Measurements from ENCODE around the gene MLF2. TPM values are rescaled to one million over a fixed set of nuclear protein-coding genes. Genes with fewer than 3 reads are reported as not detected.
A peak's percentile ranks its signal among the peaks of the same experiment; 100 is the strongest.

MLF2 gene
- total RNA-seq, 1 donor from 2014 or later = 163 TPM

DNA sequence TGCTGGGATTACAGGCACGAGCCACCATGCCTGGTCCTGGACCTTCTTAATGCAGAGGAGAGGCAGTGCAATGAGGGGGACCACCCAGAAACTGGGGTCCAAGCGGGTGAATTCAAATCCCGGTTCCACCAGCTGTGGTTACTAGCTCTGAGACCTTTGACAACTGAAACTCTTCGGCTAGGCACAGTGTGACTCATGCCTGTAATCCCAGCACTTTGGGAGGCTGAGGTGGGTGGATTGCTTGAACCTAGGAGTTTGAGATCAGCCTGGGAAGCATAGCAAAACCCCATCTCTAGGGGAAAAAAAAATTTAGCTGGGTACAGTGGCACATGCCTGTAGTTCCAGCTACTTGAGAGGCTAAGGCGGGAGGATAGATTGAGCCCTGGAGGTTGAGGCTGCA is 31.4 kb upstream of the MLF2 start:
- Mint-ChIP-seq H3K4me3 (peak overlapping the region; percentile 38), H3K9me3 (no peaks in the 10 kb centered on the region), H3K27ac (peak overlapping the region; percentile 72), H3K27me3 (no peaks in the 10 kb centered on the region), H3K36me3 (ENCODE audit: low read depth) (no peaks in the 10 kb centered on the region), H3K4me1 (peaks cover 64% of the 10 kb centered on the region)
- no peak for DNase-seq
- intact Hi-C loops (cut with micrococcal nuclease) = no loop called here

DNA sequence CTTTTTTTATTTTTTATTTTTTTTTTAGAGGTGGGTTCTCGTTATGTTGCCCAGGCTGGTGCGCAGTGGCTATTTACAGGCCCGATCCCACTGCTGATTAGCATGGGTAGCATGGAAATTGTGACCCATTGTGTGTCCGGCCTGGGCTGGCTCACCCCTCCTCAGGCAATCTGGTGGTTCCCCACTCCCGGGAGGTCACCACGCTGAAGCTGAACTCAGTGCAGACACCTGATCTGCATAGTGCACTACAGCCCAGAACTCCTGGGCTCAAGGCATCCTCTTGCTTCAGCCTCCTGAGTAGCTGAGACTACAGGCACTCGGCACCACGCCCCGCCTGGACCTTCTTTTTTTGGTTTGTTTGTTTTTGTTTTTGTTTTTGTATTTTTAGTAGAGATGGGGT is 30.9 kb upstream of the MLF2 start:
- H3K4me1 Mint-ChIP-seq = peaks cover 64% of the 10 kb centered on the region
- intact Hi-C loops (cut with micrococcal nuclease) = no loop called here
- no peak for DNase-seq
- H3K9me3 Mint-ChIP-seq = no peaks in the 10 kb centered on the region
- peaks cover 1% of the 10 kb centered on the region for H3K36me3 Mint-ChIP-seq (ENCODE audit: low read depth)
- H3K27me3 Mint-ChIP-seq = no peaks in the 10 kb centered on the region
- H3K4me3 Mint-ChIP-seq = no peak overlapping the region
- H3K27ac Mint-ChIP-seq = peak overlapping the region; percentile 2

DNA sequence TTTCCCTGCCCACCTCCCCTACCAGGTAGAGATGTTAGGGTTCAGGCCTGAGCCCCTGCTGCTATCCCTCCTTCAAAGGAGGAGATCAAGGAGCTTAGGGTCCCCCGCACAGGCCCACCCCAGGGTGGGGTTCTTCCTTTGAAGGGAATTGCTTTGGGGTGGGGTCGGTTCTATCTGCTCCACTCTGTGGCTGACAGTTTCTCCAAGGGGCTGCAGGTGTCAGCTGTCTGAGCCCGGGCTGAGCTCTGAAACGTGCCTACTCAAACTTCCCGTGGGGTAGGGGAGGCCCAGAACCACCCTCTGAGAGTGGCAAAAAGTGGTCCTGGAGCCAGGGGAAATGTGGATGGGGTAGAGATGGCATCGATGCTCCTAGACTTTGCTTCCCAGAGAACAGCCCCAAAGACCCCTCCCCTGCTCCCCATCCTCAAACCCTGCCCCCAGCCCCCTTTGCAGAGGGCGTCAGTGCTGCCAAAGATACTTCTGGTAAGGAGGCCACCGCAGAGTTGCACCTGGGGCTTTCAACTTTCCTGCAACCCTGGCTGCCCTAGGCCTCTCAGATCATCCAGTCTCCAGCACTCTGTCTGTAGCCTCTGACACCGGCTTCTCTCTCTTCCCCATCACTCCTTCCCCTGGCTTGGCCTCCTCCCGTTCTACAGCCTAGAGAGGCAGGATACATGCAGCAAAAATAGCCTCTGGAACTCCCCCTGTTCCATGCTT is 30.1 kb upstream of the MLF2 start:
- H3K36me3 Mint-ChIP-seq (ENCODE audit: low read depth) = peaks cover 10% of the 10 kb centered on the region
- no peak for DNase-seq
- H3K9me3 Mint-ChIP-seq = no peaks in the 10 kb centered on the region
- peak overlapping the region; percentile 48 for H3K27ac Mint-ChIP-seq
- H3K27me3 Mint-ChIP-seq = no peaks in the 10 kb centered on the region
- H3K4me1 Mint-ChIP-seq = peaks cover 66% of the 10 kb centered on the region
- peak overlapping the region; percentile 52 for H3K4me3 Mint-ChIP-seq
- intact Hi-C loops (cut with micrococcal nuclease) = no loop called here

DNA sequence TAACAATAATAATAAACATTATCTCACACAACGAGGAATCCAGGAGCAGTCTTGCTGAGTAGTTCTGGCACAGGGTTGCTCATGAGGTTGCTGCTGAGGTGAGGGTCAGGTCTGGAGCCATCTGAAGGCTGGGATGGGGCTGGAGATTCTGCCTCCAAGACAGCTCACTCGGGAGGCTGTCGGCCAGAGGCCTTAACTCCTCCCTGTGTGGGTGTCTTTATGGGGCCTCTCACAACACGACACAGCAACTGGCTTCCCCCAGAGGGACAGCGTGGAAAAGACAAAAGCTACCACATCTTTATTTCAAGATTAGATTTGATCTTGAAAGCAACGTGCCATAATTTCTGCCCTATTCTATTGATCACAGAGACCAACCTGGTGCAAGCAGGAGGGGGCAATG is 29.2 kb upstream of the MLF2 start:
- no peaks in the 10 kb centered on the region for H3K27me3 Mint-ChIP-seq
- peaks cover 71% of the 10 kb centered on the region for H3K4me1 Mint-ChIP-seq
- H3K4me3 Mint-ChIP-seq = peak overlapping the region; percentile 25
- no peak for DNase-seq
- H3K36me3 Mint-ChIP-seq (ENCODE audit: low read depth) = peaks cover 18% of the 10 kb centered on the region
- no peaks in the 10 kb centered on the region for H3K9me3 Mint-ChIP-seq
- intact Hi-C loops (cut with micrococcal nuclease) = no loop called here
- H3K27ac Mint-ChIP-seq = peak overlapping the region; percentile 54

DNA sequence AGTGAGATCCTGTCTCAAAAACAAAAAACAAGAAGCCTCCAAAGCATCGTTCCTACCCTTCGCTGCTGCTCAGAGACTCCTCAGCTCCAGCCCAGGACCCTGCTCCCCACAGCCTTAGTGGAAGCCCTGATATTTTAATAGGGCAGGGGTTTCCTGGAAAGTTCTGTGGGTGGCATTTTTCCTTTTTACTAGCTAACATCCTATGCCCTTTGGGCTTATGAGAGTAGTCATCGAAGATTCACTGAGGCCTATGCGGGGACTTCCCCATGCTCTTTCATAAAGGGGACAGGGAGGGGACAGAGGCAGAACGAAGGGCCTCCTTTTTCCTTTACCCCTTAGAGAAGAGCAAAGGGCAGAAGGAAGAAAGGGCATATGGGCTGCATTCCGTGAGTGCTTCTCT is 27.6 kb upstream of the MLF2 start:
- DNase-seq = peak; percentile 75
- intact Hi-C loops (cut with micrococcal nuclease) = loop anchor here (1.0 kb wide), 2 partner anchors 8 to 9 kb away; partner anchors contain the start of genes CD4 and LAG3
- peak overlapping the region; percentile 68 for H3K4me3 Mint-ChIP-seq
- H3K9me3 Mint-ChIP-seq = no peaks in the 10 kb centered on the region
- H3K36me3 Mint-ChIP-seq (ENCODE audit: low read depth) = peaks cover 30% of the 10 kb centered on the region
- H3K27ac Mint-ChIP-seq = peak overlapping the region; percentile 88
- peaks cover 72% of the 10 kb centered on the region for H3K4me1 Mint-ChIP-seq
- no peaks in the 10 kb centered on the region for H3K27me3 Mint-ChIP-seq

DNA sequence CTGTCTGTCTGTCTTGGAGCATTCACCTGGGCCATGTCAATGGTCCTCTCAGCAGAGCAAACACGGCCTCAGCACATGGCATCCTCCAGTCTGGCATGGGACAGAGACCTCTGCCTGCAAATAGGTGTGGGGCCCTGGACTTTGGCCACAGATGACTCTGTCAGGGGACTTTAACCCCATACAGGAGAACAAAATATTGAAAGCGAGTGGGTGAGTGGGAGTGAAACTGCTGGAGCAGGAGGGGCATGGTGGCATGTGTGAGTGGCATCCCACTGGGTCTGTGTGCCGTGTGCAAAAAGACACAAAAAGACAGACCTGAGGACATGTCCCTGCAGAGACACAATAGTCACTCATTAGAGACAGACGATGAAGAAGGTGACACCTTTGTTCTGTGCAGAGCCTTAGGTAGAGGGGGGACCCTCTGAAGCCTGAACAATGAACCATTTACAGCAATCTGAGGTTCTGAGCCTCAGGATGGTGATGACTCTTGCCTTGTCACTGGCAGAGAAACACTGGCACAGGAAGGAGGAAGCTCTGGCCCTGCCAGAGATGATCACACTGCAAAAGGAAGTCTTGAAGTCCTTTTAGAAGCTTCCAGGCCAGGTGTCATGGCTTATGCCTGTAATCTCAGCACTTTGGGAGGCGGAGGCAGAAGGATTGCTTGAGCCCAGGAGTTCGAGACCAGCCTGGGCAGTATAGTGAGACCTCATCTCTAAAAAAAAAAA is 26.9 kb upstream of the MLF2 start:
- DNase-seq = peak; percentile 72
- Mint-ChIP-seq H3K36me3 (ENCODE audit: low read depth) (peaks cover 37% of the 10 kb centered on the region), H3K9me3 (no peaks in the 10 kb centered on the region), H3K4me1 (peaks cover 78% of the 10 kb centered on the region), H3K27ac (peak overlapping the region; percentile 88), H3K27me3 (no peaks in the 10 kb centered on the region), H3K4me3 (peak overlapping the region; percentile 35)
- intact Hi-C loops (cut with micrococcal nuclease) = loop anchor here (1.0 to 2.0 kb wide), 5 partner anchors 8 to 91 kb away; partner anchors contain the start of genes CD4, LAG3, MLF2 and ZNF384

DNA sequence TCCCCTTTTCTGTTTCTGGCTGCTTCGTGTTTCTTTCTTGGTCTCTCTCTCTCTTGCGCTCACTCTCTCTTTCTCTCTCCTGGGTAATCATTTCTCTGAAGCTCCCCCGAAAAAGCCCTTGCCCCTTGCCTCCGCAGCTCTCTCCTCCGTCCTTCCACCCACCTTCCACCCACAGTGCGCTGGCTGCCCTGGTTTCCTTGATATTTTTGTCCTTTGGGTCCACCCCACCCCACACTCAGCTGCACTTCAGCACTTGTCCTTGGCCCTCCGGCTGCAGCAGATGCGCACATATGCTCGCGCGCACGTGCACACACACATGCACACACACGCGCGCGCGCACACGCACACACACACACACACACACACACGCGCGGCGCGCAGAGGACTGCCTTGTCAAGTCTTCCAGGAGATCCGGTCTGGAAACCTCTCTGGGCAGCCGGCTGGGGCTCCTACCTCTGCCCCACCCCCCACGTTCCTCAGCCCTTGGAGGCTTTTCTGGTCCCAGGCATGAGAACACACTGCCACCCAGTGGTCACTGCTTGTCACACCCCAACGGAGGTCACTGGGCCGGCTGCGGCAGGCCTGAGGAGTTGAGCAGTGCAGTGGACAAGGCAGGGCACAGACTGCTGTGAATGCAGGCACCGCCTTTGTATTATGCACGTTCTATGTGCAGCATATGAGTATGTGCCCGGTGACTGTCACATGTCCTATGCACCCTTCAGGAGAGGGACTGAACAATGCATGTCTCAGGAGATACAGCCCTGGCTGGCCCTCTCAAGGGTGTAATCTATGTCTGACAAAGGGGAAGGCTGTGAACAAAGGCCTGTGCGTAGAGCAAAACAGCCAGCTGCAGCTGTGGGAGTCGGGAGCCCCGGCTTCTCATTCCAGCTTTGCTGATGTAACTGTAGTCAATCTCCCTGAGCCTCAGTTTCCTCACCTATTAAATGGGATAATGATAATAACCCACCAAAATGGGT is 25.9 kb upstream of the MLF2 start:
- peak; percentile 97 for DNase-seq
- H3K36me3 Mint-ChIP-seq (ENCODE audit: low read depth) = peaks cover 48% of the 10 kb centered on the region
- peak overlapping the region; percentile 84 for H3K4me3 Mint-ChIP-seq
- H3K4me1 Mint-ChIP-seq = peaks cover 76% of the 10 kb centered on the region
- no peaks in the 10 kb centered on the region for H3K9me3 Mint-ChIP-seq
- peak overlapping the region; percentile 88 for H3K27ac Mint-ChIP-seq
- no peaks in the 10 kb centered on the region for H3K27me3 Mint-ChIP-seq
- intact Hi-C loops (cut with micrococcal nuclease) = loop anchor here (1.0 to 2.0 kb wide), 3 partner anchors 26 to 90 kb away; partner anchors contain the start of genes MLF2 and ZNF384

DNA sequence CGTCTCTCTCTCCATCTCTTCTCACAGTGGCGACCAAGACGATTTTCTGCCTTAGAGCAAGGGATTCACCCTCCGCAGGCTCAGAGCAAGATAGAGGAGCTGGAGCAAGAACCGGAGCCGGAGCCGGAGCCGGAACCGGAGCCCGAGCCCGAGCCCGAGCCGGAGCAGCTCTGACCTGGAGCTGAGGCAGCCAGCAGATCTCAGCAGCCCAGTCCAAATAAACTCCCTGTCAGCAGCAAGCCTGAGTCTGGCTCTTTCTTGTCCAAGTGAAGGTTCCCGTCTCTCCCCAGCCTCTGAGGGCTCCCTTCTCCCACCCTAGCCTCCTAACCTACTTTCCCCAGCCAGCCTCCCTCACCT is 25.3 kb upstream of the MLF2 start:
- Mint-ChIP-seq H3K36me3 (ENCODE audit: low read depth) (peaks cover 52% of the 10 kb centered on the region), H3K4me1 (peaks cover 72% of the 10 kb centered on the region), H3K4me3 (peak overlapping the region; percentile 84), H3K27ac (peak overlapping the region; percentile 88), H3K27me3 (no peaks in the 10 kb centered on the region), H3K9me3 (no peaks in the 10 kb centered on the region)
- DNase-seq = no peak
- intact Hi-C loops (cut with micrococcal nuclease) = loop anchor here (2.0 kb wide), 1 partner anchor 89 kb away; the partner anchor contains the start of gene ZNF384

DNA sequence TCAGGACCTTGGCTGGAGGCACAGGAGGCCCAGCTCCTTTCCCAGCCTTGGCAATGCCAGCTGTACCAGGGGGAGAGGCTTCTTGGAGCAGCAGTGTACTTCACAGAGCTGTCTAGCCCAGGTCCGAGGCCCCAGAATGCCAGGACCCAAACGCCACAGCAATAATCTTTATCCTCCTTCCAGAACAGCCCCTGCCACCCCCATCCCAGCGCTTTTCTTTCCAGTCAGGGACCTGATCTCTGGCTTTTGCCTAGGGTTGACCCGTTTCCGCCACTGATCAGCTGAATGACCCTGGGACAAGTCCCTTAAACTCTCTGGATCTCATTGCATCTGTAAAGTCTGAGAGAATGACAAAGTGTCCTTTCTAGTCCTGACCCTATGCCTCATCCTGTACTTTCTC is 24.4 kb upstream of the MLF2 start:
- Mint-ChIP-seq H3K27ac (peak overlapping the region; percentile 6), H3K36me3 (ENCODE audit: low read depth) (peaks cover 55% of the 10 kb centered on the region)
- intact Hi-C loops (cut with micrococcal nuclease) = no loop called here

DNA sequence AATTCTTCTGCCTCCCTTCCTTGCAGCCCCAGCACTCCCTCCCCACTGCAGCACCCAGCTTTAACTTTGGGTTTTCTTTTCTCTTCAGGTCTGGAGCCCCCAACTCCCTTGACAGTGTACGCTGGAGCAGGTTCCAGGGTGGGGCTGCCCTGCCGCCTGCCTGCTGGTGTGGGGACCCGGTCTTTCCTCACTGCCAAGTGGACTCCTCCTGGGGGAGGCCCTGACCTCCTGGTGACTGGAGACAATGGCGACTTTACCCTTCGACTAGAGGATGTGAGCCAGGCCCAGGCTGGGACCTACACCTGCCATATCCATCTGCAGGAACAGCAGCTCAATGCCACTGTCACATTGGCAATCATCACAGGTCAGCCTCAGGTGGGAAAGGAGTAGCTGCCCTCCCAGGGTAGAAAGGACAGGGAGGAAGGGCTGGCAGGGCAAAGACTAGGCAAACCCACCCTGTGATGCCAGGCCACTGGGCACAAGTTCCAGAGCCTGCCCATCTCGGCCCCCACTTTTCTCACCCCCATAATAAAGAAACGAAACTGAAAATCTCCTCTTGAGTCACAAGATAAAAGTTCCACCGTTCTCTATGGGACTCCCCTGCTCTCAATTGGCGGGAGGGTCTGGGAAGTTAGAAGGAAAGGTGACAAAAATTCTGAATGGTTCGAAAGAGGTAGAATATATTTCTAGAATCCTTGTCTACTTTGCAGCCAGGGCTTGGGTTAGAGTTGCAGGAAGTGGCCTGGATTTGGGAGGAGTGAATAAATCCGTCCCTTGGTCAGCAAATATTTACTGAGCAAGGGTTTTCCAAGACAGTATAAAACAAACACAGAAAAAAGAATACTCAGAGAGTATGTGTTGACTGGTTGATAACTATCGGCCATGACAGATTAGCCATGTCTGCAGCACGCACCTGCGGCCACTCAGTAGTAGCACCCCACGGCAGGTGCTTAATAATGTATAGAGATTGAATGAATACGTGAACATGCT is 22.5 kb upstream of the MLF2 start:
- intact Hi-C loops (cut with micrococcal nuclease) = loop anchor here (1.0 kb wide), 1 partner anchor 9 kb away; the partner anchor contains the start of gene PTMS
- H3K9me3 Mint-ChIP-seq = no peaks in the 10 kb centered on the region
- H3K4me3 Mint-ChIP-seq = peak overlapping the region; percentile 83
- H3K36me3 Mint-ChIP-seq (ENCODE audit: low read depth) = peaks cover 68% of the 10 kb centered on the region
- H3K27me3 Mint-ChIP-seq = no peaks in the 10 kb centered on the region
- DNase-seq = no peak
- peaks cover 73% of the 10 kb centered on the region for H3K4me1 Mint-ChIP-seq
- H3K27ac Mint-ChIP-seq = peak overlapping the region; percentile 75

More for the DNA sequence above, 24.4 kb upstream of the MLF2 start:
- H3K4me3 Mint-ChIP-seq = peak overlapping the region; percentile 84
- no peaks in the 10 kb centered on the region for H3K9me3 Mint-ChIP-seq
- H3K27me3 Mint-ChIP-seq = no peaks in the 10 kb centered on the region
- no peak for DNase-seq
- H3K4me1 Mint-ChIP-seq = peaks cover 66% of the 10 kb centered on the region

DNA sequence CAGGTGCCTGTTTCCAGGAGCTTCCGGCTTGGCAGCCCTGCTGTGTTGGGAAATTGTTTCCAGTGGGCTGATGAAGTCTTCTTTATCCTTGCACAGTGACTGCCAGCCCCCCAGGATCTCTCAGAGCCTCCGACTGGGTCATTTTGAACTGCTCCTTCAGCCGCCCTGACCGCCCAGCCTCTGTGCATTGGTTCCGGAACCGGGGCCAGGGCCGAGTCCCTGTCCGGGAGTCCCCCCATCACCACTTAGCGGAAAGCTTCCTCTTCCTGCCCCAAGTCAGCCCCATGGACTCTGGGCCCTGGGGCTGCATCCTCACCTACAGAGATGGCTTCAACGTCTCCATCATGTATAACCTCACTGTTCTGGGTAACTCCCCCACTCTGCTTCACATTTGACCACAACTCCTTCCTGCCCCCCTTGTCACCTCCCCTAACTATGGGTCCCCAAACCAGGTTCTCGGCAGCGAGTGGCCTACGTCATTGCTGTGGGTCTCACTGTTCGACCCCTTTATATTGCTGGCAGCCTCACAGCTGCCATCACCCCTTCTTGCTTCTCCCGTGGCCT is 21.6 kb upstream of the MLF2 start:
- no peaks in the 10 kb centered on the region for H3K27me3 Mint-ChIP-seq
- H3K4me1 Mint-ChIP-seq = peaks cover 71% of the 10 kb centered on the region
- peak overlapping the region; percentile 75 for H3K27ac Mint-ChIP-seq
- H3K4me3 Mint-ChIP-seq = peak overlapping the region; percentile 83
- DNase-seq = no peak
- peaks cover 73% of the 10 kb centered on the region for H3K36me3 Mint-ChIP-seq (ENCODE audit: low read depth)
- intact Hi-C loops (cut with micrococcal nuclease) = loop anchor here (1.0 kb wide), 1 partner anchor 8 kb away; the partner anchor contains the start of gene PTMS
- no peaks in the 10 kb centered on the region for H3K9me3 Mint-ChIP-seq

DNA sequence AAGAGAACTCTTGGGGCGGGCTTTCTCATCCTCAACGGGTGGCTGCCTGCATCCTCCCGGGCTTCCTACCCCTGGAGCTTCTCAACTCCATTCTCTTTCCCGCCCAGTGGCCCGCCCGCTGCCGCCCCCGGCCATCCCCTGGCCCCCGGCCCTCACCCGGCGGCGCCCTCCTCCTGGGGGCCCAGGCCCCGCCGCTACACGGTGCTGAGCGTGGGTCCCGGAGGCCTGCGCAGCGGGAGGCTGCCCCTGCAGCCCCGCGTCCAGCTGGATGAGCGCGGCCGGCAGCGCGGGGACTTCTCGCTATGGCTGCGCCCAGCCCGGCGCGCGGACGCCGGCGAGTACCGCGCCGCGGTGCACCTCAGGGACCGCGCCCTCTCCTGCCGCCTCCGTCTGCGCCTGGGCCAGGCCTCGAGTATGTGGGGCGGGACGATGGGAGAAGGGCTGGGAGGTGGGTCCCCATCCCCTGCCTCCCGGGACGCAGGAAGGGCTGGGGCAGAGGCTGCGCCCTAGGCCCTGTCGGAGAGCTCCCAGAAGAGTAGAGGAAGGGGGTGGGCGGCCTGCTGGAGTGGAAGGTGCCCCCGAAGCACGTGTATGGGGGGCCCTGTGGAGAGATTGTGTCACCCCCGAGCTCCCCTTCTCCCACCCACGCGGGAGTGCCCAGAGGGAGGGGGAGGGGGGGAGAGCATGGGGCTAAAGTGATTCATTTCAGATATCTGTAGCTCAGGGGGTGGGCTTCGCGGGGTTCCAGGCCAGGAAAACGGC is 20.8 kb upstream of the MLF2 start:
- Mint-ChIP-seq H3K27me3 (no peaks in the 10 kb centered on the region), H3K9me3 (no peaks in the 10 kb centered on the region), H3K4me3 (peak overlapping the region; percentile 83), H3K4me1 (peaks cover 69% of the 10 kb centered on the region), H3K27ac (peak overlapping the region; percentile 90), H3K36me3 (ENCODE audit: low read depth) (peaks cover 75% of the 10 kb centered on the region)
- peak; percentile 79 for DNase-seq
- intact Hi-C loops (cut with micrococcal nuclease) = no loop called here

Data from activated CD4-positive, alpha-beta T cell treated with anti-CD3 and anti-CD28 coated beads, Interleukin-2, amount 10 ng/mL, durations not matched to agents 24 days and 14 days (primary cell).